Hematopoietic multipotent progenitor cell (in vitro differentiated cells): ENCODE measurements around the gene FASTK. TPM values are rescaled to one million over a fixed set of nuclear protein-coding genes. Genes with fewer than 3 reads are reported as not detected.

ENCODE experiments used
- DNase-seq, 3 donors: peaks; one replicate each; pipeline ENCODE4 v3.0.0-alpha.2; 2011 to 2015; ENCODE audit warnings: low read depth in 2 of 3, low spot score in 2 of 3
- total RNA-seq: library from RNA; depleted of rRNA; stranded (reverse); fragments of >200 nt; gene quantifications from one replicate; pipeline ENCODE4 v1.2.3, GENCODE V29; 2012

The FASTK gene
- total RNA-seq, 1 donor = 64.4 TPM

DNA sequence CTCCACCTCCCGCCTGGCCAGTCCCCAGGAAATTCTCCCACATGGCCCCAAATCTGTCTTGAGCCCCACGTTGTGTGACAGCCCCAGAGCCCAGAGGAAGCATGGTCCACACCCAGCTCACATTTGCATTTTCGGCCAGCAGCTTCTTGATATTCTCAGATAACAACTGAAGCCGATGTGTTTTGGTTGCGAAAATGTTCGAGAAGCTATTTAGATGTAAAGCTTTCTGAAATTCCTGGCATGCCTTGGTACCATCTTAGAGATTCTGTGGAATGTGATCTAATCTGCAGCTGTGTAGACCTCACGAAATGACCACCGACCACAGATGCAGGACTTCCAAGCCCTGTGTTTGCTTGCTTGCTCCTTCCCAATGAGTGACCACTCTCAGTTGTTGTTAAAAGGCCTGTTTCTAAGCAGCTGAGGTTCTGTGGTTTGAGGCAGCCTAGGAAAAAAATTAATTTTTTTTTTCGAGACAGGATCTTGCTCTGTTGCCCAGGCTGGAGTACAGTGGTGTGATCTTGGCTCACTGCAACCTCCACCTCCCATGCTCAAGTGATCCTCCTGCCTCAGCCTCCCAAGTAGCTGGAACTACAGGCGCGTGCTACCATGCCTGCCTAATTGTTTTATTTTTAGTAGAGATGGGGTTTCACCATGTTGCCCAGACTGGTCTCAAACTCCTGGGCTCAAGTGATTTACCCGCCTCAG is 12.4 kb downstream of the FASTK start:
- DNase-seq = no peak

DNA sequence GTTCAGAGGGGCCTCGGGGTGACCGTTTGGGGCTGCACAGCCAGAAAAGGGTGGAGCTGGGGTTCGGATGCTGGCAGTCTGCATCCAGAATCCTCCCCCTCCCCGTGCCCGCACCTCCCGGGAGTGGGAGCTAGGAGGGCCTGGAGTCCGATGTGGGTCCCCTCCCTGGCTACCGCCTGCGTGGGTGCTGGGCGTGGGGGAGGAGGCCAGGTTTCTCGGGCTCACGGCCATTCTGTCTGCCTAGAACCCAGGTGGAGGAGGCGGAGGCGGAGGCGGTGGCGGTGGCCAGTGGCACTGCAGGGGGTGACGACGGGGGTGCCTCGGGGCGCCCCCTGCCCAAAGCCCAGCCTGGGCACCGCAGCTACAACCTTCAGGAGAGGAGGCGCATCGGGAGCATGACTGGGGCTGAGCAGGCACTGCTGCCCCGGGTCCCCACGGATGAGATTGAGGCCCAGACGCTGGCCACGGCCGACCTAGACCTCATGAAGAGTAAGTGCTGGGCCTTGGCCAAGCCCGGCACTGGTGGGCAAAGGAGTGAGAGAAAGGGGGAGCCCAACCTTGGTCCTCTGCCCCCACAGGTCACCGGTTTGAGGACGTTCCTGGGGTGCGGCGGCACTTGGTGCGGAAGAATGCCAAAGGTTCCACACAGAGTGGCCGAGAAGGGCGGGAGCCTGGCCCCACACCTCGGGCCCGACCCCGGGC is 14.2 kb downstream of the FASTK start:
- no peak for DNase-seq

DNA sequence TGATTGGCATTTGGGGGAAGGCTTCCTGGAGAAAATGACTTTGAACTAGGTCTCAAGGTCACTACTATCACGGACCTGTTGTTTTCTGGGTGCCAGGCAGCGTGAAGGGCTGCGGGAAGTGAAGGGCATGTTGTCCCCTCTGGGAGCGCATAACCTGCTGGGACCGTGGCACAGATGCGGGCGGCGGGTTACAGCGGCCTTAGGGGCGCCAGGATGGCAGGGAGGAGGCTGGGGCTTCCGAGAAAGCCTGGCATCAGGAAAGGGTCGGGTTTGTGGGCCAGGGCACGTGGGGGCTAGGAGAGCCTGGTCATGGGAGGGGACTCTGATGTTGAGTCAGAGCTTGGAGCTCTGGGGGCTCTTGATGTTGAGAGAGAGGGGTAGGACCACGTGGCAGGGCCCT is 15.1 kb downstream of the FASTK start:
- DNase-seq = no peak

DNA sequence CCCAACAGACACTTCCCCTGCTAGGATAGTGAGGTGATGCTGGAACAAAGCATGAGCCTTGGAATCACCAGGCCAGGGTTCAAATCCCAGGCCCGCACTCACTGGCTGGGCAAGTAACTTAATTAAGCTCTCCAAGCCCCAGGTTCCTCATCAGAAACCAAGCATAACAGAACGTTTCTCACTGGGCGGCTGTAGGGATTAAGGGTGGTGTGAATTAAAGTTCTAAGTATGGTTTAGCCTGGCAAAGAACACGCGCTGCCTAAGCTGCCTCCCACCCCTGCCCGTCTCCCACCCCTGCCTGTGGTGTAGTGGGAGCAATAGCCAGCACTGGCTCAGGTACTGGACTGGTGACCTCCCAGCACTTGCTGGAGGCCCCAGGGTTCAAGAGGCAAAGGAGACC is 15.6 kb downstream of the FASTK start:
- no peak for DNase-seq

DNA sequence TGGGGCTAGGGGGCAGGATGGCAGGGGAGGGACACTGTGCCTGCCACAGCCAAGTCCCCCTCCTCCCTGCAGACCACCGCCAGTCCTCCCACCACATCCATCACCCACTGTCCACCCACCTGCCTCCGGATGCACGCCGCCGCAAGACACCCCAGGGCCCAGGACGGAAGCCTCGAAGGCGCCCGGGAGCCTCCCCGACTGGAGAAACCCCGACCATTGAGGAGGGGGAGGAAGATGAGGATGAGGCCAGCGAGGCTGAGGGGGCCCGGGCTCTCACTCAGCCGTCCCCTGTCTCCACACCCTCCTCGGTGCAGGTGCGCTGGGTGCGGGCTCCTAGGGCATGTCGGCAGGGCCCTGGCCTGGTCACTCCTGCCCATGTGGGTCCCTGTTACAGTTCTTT is 16.2 kb downstream of the FASTK start:
- no peak for DNase-seq

DNA sequence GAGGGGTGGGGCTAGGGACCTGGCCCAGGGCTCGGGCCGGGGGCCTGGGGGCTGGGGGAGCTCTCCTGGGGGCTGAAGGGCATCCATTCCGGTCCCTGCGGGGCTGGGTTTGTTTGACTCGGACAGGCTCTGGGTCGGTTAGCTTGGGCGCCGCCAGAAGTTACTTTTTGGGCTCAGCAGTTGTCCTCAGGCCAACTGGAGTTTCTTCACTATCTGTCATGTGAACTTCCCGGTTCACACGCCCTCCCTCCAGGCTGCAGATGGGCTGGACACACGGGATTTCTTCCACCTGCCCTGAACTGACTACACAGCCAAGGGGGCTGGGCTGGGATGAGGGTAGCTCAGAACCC is 17.4 kb downstream of the FASTK start:
- DNase-seq = no peak

DNA sequence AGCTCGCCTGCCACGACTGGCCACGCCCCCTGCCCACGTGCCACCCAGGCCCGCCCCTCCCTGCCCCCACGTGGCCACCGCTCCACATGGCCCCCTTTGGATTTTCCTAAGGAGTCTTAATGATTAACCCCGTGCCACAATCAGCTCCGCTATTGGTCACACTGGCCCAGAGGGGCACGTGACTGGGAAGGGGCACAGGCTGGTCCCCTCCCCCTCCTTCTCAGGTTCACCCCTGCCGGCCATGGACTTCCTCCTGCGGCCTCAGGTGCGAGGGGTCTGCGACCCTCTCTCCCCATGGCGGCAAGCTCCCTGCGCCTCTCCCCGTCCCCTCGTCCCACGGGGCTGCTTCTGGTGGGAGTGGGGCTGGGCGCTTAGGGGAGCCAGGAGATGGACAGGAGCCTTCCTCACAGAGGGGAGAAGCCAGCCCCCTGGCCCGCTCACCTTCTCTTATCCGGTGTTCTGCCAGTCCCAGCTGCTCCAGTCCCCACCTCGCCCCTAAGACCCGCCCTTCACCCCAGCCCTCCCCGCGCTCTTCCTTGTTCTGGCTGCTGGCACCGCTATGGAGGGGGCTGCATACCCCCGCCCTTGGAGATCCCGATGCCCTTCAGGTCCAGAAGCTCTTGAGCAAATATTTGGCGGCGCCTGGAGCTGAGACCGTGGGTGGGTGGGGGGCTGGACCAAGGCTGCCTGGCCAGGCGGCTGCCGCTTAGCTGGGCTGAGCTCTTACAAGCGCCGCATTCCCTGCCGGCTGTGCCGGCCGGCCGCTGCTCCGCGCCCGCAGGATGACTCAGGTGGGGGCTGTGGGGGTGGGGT is 18.0 kb downstream of the FASTK start:
- DNase-seq = no peak

DNA sequence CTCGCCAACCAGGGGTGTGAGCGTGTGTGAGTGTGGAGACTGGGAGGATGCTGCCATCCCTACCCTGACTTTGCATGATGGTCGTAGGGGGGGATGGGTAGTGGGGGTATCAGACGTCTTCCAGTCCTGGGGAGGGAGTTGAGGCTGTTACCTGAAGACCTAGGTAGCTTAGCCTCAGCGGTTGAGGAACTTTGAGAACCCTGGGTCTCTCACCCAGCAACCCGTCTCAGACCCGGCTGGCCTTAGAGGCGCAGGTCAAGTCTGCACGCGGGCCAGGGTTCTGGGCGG is 18.6 kb downstream of the FASTK start:
- no peak for DNase-seq

DNA sequence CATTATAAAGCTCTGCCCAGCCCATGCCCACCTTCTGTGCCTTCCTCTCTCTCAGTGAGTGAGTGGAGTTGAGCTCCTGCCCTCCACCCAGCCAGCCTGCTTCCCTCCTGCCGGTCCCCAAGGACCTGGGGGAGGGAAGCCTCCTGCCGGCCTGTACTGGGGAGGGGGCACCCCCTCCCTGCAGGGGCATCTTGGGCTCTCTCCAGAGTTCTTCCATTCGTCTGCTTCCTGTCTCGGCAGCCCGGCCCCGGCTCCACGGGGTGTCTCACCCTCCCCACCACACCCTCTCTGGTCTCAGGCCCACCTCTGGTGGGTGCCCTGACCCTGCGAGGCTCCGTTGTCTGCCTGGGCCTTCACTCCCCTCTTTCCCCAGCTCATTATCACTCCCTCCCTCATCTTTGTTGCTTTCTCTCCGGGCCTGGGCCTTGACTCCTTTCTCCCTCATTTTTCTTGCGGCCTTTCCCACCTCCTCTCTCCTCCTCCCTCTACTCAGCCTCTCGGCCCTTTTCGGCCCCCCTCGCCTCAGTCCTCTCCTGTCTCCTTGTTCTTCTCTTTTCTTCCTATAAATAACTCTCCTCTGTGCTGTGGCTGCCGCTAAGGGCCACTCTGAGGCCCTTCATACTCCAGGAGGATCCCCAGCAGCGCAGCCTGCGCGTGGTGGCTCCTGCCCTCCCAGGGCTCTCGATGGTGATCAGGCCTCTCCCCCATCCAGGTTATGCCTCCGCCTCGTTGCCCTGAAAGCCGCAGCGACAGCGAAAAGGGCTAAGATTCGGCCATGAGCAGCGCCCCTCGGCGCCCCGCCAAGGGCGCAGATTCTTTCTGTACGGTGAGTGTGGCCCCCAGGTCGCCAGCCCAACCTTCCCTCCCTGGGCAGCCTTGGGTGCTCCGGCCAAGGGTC is 19.1 kb downstream of the FASTK start:
- DNase-seq = no peak

DNA sequence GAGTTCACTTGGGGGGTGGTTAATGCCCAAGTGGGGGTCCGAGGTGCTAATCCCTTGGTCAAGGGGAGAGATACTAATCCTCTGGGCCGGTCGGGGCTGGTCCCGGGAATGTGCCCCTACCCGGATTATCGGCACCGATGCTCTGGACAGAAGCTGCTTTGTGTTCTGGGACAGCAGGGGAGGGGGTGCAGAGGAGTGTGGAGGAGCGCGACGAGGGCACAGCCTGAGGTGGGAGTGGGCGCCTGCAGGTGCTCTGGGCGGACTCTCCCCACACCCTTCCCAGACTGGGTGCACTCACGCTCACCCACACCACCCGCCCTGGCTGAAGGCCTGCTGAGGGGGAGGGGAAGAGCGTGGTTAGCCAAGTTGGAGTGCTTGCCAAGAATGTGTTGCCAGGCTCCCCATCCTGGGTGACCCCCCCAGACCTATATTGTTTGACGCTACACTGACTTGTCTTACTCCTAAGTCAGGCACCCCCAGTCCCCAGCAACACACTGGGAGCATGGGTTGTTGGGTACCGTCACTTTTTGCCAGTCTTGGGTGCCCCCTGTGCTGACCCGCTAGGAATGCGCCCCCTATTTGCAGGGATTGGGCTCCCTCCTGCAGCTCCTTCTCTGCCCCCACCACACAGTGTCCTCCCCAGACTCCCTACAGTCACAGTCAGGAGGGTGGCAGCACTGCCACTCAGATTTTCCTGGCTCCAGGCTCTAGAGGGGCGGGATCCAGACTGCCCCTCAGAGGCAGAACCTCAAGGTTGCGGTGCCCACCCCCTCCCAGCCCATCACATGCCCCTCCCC is 20.0 kb downstream of the FASTK start:
- DNase-seq = peak in 1 of 3 donors; percentile 24

DNA sequence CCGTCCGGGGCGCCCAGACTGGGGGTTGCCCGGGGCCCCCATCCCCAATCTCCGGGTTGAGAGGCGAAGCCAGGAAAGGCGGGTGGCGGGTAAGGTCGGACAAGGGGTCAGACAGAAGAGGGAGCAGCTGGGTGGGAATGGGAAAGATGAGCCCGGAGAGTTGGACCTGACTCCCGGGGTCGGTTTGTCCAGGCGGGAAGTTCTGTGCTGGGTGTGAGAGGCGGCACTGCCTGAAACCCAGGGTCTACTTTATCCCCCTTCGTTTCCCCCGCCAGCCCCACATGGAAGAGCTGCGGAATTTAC is 20.5 kb downstream of the FASTK start:
- no peak for DNase-seq

DNA sequence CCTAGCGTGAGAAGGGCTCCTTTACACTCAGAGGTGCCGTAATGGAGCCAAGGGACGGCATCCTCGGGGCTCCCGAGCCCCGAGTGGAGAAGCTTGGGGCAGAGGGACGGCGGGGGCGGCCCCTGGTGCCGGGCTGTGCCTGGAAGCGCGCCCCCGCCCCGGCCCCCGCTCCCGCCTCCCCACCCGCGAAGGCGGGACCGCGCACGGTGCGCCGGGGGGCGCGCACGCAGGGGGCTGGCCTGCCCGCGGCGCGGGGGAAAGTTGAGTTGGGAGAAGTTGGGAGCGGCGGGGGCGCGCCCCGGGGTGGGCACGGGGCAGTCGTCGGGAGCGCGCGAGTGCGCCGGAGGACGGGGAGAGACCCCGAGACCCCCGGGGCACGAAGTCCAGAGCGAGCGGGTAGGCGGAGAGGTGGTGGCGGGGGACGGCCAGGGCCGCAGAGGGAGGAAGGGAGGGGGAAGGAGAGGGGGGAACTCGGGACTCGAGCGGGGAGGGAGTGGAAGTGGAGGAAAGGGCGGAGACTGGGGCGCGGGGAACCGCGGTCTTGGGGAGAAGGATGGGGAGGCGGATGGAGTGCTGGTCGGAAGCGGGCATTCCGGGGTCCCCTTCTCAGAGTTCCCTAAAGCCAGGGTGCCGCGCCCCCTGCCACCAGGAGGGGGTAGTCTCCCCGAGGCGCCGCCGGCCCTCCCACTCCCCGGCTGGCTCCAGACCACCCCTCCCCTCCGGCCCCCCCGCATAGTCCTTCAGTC is 21.1 kb downstream of the FASTK start, which contains the start of gene SLC4A2:
Gene SLC4A2 (plus strand): TSS at position 223 of the 746 bp plus-strand sequence. CDS start 2,399 bp downstream, outside the sequence.
- peak in 2 of 3 donors; percentile 63 to 74 for DNase-seq

DNA sequence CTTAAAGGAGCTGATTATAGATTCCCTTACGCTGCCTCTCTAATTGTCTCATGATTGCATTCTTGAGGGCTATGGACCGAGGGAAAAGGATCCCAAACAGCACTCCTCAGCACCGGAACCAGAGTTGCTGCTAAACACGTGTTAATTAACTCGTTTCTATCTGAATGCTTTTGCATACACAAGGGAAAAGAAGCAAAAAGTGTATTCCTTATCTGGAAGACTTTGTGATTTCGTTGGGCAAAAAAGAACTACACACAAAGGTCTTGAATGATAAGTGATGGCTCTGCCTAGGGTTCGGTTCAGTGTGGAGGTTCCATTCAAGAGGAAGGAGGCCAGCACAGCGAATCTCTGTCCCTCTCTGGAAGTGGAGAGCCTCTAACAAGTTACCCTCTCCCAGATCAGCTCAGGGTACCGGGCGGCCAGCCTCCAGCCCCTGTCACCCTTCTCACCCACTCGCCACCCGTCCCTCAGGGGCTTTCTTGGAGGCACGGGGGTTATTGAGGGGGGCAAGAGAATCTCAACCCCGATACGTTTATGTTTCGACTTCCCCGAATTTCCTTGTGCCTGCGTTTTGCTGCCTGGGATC is 21.7 kb downstream of the FASTK start:
- no peak for DNase-seq

DNA sequence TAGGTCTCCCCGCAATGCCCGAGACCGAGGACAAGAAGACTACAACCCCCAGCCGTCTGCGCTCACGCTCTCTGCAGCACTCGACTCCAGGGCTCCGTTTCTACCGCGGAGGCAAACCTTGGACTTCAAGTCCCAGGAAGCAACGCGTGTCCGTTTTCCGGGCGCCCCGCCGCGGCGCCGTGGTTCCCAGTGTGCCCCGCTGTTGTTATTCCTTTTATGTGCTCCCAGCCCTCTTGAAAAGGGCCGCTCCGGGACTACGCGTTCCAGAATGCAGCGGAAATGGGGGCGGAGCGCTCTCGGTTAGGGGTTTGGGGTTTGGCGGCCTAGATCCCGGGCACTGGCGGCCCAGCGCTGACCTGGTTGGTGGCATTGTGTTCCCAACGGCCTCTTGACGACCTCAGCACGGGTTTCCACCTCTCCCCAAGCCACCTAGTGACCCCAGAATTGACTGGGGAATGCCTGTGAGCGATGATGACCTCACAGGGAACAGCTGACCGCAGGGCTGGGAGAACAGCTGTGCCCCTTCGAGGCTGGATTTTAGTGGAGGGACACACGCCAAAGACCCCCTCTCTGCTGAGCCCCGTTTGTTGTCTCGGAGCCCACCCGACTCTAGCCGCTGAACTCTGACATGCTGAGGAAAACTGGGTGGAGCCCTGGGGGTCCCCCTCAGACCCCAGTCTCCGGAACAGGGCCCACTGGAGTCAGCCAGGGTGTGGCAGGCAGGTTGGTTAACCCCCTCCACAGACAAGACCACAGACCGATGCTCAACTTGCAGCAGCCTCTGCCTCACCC is 22.4 kb downstream of the FASTK start:
- DNase-seq = peak; percentile 92 to 99 (median 99)

DNA sequence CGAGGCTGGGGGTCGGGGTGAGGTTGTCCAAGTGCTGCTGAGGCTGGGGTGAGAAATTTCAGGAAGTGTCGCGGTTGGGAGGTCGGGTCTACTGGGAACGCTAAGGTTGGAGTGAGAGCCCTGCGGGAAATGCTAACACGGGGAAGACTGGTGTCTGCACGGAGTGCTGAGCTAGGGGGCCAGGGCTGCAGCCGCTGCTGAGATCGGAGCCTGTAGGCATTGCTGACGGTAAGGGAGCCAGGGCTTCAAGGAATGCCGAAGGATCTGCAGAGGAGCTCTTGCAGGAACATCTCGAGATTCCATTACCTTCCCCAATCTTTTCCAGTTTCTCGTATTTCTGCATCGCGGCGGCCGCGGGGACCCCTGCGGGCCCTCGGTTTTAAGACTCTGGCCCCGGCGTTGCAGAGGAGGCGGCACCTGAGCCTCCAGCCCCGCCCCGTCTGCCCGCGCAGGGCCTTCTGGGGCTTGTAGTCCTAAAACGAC is 23.1 kb downstream of the FASTK start, which contains the start of gene CDK5:
Gene CDK5 (minus strand): TSS at position 392 of the 483 bp plus-strand sequence. CDS start 49 bp downstream, at position 343.
- no peak for DNase-seq

DNA sequence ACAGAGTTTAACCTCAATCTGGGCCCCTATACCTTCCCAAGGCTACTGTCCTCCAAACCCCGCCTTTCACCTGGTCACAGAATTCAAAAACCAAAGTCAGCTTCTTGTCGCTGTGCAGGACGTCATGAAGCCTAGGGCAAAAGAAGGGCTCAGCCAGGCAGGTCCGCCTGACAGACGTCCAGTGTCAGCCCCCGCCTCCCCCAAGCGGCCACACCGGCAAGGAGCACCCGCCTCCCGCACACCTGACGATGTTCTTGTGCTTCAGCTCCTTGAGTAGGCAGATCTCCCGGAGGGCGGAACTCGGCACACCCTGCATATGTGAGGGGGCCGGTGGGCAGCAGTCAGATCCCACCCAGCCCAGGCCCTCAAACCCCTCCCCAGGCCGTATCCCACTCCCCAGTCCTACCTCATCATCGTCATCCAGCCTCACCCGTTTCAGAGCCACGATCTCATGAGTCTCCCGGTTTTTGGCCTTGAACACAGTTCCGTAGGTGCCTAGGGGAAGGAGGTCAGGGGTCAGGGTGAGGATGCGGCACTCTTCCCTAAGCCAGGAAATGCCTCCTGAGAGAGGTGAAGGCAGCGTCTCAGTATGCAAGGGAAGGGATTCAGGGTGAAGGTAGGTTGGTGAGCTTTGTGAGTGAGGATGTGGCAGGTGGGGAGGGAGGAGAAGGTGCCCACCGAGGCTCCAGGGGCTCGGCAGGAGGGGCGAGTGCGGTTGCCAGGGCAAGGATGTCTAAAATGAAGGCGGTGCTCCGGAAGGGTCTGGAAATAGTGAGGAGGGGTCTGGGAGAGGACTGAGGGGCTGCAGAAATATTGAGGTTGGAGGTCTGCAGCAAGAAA is 23.7 kb downstream of the FASTK start:
- no peak for DNase-seq

DNA sequence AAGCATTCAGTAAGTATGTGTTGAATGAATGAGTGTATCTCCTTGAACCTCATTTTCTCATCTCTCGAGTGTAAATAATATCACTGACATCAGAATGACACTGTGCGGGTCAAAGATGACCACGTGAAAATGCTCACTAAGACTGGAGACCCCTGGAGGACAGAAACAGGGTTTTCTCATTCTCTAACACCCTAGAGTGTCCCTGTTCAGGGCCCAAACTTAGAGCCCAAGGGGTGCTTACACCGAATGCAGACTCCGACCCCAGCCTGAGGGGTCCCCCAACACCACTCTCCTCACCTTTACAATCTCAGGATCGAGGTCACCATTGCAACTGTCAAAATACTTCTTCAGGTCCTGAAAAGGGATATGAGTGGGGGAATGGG is 24.3 kb downstream of the FASTK start:
- no peak for DNase-seq
